Stimulated activated CD8-positive, alpha-beta memory T cell treated with anti-CD3 and anti-CD28 coated beads, Interleukin-2, amount 100 ng/mL, for 48 hours (primary cell): ENCODE data around the gene KIF3C.
"Not testable (repeated sequence)": the region's sequence is repeated elsewhere in the genome, so short reads cannot be mapped to it uniquely, and the experiment has no call there.

ENCODE experiments used
- DNase-seq, 2 donors: peaks; one replicate each; pipeline ENCODE4 v3.0.0-alpha.2; 2020; ENCODE audit warnings: low read depth in 2 of 2

The KIF3C gene

DNA sequence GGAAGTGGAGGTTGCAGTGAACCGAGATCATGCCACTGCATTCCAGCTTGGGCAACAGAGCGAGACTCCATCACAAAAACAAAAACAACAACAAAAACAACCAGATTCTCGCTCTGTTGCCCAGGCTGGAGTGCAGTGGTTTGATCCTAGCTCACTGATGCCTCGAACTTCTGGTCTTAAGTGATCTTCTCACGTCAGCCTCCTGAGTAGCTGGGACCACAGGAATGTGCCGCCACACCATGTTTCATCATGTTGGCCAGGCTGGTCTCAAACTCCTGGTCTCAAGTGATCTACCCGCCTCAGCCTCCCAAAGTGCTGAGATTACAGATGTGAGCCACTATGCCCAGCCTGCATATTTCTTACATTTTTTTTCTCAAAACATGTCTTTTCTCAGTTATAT is 64.9 kb downstream of the KIF3C start:
- not testable (repeated sequence) for DNase-seq

GRCh38 chr2:25915944-25916772 is 66.1 kb downstream of the KIF3C start:
- peak; percentile 24 to 30 for DNase-seq

GRCh38 chr2:25915411-25915810 is 66.9 kb downstream of the KIF3C start:
- DNase-seq = not testable (repeated sequence)

- not testable (repeated sequence) for DNase-seq
Observed at GRCh38 chr2:25913696-25913973, 68.7 kb downstream of the KIF3C start.

- no peak for DNase-seq
Observed at GRCh38 chr2:25912851-25913695, 69.2 kb downstream of the KIF3C start.

DNA sequence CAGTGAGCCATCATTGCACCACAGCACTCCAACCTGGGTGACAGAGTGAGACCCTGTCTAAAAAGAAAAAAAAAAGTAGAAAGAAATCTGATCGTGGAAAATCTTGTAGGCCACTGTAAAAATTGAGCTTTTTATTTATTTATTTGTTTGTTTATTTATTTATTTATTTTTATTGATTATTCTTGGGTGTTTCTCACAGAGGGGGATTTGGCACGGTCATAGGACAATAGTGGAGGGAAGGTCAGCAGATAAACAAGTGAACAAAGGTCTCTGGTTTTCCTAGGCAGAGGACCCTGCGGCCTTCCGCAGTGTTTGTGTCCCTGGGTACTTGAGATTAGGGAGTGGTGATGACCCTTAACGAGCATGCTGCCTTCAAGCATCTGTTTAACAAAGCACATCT is 72.7 kb downstream of the KIF3C start:
- DNase-seq = not testable (repeated sequence)

DNA sequence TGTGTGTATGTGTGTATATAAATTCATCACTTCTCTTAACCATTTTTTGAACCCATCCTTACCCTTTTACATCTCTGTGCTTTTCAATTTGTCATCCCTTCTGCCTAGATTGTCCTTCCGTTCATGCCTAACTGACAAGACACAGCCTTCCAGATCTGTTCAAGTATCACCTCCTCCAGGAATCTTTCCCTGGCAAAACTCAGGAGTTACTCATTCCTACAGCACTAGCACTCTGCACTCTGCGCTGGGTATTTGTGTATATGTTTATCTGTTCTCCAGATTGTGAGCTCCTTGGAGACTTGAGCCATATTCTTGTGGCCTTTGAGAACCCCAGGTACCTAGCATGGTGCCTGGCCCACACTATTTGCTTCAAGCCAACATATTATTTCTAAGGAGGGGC is 77.2 kb downstream of the KIF3C start:
- DNase-seq = no peak

DNA sequence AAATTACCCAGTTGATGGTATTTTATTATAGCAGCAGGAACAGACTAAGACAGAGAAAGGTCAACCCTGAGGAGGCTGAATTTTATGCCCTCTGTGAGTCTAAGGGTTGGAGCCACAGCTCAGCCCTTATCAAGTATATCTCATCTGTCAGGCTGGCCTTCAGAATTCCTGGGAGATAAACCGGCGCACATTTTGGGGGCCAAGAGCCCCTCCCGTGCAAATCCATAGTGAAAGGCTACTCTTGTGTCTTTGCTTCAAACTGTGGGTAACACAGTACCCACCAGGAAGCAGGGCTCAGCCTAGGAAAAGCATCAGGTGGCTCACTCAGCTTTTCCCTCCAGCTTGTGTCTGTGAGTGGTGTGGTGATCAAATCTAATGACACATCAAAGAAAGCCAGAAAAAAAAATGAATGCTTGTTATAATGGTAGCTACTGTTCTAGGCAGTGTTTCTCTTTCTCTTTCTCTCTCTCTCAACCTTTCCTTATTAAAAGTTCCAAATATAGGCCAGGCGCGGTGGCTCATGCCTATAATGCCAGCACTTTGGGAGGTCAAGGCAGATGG is 79.0 kb downstream of the KIF3C start:
- DNase-seq = no peak

DNA sequence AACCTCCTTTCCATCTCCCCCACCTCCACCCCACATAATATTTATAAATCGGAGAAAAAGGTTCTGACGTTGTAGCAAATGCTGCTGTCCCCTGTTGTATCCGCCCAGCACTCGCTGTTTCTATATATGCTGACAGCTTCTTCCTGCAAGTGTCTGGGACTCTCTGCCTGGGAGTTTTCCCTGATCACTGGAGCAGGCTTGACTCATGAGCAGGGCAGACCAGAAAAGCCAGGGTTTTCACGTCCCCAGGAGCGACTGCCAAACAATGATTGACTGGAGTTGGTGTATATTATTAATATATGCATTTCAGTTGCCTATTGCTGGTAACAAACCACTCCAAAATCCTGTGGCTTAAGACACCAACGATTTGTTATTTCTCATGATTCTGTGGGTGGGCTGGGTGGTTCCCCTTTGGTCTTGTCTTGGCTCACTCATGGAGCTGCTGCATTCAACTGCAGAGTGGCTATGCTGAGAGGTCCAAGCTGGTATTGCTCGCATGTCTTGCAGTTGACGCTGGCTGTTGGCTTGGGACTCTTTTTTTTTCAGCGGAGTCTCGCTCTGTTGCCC is 82.8 kb downstream of the KIF3C start:
- no peak for DNase-seq

- DNase-seq = no peak
Observed at GRCh38 chr2:25897506-25897905, 84.8 kb downstream of the KIF3C start.

GRCh38 chr2:25896308-25896707 is 86.0 kb downstream of the KIF3C start:
- not testable (repeated sequence) for DNase-seq

GRCh38 chr2:25895610-25896009 is 86.7 kb downstream of the KIF3C start:
- no peak for DNase-seq

DNA sequence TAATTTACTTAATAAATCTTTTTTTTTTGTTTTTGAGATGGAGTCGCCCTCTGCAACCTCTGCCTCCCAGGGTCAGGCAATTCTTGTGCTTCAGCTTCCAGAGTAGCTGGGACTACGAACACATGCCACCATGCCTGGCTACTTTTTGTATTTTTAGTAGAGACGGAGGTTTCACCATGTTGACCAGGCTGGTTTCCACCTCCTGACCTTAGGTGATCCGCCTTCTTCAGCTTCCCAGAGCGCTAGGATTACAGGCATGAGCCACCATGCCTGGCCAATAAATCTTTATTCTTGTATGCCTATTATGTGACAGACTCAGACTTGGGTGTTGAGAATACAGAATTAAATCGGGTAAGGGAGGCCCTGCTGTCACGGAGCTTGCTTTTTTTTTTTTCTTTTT is 87.3 kb downstream of the KIF3C start:
- no peak for DNase-seq

DNA sequence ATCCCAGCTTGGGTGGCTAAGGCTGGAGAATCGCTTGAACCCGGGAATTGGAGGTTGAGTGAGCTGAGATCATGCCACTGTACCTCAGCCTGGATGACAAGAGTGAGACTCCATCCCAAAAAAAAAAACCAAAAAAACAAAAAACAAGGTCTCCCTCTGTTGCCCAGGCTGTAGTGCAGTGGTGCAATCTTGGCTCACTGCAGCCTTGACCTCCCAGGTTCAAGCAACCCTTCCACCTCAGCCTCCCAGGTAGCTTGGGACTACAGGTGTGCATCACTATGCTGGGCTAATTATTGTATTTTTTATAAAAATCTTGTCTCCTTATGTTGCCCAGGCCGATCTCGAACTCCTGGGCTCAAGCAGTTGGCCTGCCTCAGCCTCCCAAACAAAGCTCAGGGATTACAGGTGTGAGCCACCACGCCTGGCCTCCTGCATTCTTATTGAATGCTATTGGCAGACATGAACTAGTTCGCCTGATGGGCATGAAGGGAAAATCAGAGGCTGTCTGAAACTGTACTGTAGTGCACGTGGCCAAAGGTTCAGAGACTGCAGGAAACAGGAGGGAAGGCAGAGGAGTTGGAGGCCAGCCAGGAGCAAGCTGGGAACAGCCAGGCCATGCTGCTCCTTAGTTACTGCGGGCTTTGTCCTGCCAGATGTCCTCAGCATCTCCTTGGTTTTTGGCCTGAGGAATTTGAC is 88.0 kb downstream of the KIF3C start:
- no peak for DNase-seq

- DNase-seq = no peak
Observed at GRCh38 chr2:25891672-25892071, 90.6 kb downstream of the KIF3C start.

DNA sequence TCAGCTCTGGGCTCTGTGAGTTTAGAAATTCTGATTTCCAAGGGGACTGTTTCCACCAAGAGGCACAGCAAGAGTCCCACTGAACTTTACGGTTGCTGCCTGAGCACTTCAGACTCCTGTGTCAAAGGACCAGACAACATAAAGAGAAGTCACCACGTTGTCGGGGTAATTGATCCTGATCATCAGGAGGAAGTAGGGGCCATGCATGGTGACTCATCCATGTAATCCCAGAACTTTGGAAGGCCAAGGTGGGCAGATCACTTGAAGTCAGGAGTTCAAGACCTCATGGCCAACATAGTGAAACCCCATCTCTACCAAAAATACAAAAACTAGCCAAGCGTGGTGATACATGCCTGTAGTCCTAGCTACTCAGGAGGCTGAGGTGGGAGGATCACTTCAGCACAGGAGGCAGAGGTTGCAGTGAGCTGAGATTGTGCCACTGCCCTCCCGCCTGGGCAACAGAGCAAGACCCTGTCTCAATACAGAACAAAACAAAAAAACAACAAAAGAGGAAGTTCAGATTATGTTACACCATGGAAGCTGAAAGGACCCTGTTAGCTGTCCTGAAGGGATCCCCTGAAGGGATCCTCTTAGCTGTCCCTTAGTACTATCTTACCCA is 94.6 kb downstream of the KIF3C start:
- no peak for DNase-seq

DNA sequence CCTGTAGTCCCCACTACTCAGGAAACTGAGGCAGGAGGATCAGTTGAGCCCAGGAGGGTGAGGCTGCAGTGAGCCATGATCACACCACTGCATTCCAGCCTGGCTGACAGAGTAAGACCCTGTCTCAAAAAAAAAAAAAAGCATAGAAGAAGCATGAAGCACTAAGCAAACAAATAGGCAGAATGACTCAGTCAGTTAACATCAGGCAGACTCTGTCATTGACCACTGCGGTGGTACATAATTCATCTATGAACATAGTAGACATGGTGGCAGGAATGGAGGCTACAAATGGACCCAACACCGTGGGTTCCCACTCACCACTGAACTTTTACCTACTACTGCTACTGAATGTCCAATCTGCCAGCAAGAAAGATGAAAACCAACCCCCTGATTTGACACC is 96.4 kb downstream of the KIF3C start:
- DNase-seq = no peak

DNA sequence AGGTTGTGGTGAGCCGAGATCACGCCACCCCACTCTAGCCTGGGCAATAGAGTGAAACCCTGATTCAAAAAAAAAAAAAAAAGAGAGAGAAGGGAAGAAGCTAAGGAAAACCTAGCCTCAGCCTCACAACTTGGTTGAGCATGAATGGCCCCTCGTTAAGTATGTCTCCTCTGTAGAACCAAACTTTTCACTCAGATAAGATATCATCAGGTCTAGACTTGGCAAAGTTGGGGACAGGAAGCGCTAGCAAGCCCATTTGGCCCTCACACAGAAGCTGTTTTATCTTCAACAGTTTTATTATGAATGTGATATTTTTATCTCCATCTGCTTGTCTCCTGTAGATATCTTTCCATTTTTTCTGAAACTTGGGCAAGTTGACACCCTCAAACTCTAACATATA is 100.5 kb downstream of the KIF3C start:
- no peak for DNase-seq

DNA sequence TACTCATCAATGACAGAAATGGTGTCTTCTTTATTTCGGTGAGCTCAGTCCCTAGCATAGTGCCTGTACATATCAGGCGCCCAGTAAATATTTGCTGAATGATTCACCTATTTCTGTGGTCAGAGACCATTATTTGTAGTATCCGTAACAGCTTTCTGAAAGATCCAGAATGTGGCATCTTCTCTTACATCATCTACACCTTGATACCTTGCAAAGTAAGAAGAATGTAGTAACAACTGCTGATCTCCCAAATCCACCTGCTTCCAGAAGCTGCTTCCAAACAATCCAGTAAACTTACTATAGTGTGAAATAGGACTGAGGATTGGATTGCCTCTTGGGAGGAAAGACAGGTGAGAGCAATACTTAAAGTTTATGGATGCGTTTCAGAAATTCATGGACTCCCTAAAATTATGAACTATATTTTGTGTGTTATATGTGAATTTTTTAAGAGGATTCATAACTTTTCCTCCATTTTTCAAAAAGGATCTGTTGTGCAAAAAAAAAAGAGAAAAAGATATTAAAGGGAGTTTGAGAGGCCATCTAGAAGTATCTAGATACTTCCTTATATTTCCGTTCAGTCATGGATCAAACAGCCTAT is 103.1 kb downstream of the KIF3C start:
- no peak for DNase-seq

DNA sequence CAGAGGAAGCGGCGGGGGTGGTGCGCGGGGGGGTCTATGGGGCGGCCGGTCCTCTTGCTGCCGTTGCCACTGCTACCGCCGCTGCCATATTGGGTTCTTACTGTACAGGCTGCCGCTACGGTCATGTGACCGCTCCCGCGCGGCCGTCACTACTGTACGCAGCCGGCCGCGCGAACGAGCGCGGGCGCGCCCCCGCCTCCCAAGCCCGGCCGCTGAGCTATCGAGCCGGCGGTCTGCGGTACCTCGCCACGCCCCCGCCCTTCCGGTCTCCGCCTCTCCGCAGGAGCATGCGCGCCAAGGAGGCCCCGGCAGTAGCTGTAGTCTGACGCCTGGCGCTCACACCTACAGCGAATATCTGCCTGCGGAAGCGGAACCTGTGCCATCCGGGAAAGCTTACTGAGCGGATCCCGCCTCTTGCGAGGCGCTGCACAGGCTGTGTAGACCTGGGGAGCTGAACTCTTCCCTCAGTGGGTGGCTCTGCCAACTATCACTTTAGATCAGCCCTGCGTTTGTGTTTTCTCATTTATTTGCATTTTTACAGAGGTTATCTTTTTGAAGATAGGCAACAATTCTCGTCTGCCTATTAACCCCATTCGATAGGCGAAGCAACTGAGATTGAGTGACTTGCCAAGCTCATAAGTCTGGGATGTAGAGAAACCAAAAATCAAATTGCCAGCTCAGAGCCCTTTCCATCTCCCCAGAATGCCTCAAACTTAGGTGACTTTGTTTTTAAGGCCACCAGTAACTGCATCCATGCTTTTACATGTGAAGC is 103.8 kb downstream of the KIF3C start, which contains the start of gene ASXL2:
TSS of gene ASXL2 (minus strand) at position 127 of the 772 bp plus-strand sequence. CDS start 265 bp downstream, outside the sequence.
- DNase-seq = peak; percentile 95 to 96
